Measurements from ENCODE around the gene SLC9A6.

SLC9A6 gene

DNA sequence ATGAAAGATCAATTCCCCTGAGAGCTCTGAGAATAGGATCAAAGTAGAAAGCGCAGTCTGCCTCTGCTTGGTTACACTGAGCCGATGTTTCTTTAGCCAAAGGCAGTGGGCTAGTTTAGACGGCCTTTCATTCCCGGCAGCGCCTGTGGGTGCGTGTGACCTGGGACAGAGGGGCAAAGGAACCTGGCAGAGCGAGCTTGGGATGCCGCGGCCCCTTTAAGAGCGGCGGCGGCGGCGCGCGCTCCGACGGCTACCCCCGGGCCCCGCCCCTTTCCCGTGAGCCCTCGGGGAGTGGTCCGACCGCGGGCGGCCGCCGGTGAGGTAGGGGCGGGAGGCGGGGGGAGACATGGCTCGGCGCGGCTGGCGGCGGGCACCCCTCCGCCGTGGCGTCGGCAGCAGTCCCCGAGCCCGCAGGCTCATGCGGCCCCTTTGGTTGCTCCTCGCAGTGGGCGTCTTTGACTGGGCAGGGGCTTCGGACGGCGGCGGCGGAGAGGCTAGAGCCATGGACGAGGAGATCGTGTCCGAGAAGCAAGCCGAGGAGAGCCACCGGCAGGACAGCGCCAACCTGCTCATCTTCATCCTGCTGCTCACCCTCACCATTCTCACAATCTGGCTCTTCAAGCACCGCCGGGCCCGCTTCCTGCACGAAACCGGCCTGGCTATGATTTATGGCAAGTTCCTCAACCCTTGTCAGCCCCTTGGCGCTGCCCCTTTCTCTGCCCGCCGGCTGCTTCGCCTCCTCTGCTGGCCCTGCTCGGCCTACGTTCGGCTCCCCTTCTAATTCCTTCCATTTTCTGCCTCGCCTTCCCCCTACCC, at the start of gene SLC9A6:
SLC9A6 (plus strand) TSS at position 279 of the 816 bp plus-strand sequence; CDS start at position 503, 224 bp downstream.
- peak; percentile 47 for DNase-seq

DNA sequence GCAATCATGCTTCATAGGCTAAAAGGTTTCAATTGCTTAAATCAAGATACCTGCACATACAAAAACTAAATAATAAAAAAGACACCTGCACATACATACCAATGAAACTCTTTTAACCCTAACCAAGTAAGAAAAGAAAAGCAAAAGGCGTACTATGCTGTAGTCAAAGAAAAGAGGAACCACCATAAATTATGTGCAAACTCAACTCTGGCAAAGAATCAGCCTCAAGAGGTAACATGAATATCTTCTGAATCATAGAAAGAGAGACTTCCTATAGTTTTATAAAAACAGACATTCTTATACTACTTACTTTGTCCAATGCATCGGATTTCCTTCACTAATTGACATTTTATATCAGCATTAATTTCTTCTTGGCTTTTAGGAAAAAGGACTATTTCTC, 40.7 kb upstream of the SLC9A6 start:
- DNase-seq = peak; percentile 1

DNA sequence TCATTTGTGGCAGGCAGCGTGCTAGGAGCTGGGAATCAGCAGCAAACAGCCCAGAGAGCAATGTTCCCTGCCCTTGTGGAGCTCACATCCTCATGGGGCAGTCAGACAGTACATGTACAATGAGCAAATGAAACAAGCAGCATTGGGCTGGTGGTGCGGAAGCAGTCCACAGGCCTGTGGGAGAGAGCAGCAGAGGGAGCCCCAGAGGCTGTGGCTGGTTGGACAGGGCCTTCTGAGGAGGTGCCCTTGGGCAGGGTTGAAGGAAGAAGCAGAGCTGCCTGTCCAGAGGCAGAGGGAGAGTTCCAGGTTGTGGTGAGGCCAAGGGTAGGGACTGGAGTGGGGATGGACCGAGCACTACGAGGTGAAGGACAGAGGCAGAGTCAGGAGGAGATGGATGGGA, 33.9 kb upstream of the SLC9A6 start:
- no peak for DNase-seq

DNA sequence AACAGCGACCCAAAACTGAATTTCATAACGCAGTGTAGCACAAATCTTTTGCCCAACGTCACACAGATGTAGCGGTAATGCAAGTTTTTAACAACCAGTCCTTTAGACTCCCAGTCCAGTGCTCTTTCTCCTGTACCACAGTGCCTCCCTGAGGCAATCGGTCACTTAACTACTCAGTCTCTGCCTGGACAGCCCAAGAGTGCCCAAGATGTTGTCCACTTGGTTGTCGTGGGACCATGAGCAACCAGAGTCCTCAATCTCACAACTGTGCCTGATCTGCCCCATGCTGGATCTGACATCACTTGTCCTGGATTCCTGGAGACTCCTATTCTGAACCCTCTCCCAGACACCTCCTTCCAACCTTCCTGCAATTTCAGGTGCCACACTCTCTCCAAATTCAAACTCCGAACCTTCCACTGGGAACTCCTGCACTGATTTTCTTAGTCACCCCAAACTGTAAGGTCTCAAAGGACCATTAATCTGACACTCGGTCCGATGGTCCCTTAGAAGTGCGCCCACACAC, 12.1 kb upstream of the SLC9A6 start:
- peak; percentile 27 for DNase-seq

DNA sequence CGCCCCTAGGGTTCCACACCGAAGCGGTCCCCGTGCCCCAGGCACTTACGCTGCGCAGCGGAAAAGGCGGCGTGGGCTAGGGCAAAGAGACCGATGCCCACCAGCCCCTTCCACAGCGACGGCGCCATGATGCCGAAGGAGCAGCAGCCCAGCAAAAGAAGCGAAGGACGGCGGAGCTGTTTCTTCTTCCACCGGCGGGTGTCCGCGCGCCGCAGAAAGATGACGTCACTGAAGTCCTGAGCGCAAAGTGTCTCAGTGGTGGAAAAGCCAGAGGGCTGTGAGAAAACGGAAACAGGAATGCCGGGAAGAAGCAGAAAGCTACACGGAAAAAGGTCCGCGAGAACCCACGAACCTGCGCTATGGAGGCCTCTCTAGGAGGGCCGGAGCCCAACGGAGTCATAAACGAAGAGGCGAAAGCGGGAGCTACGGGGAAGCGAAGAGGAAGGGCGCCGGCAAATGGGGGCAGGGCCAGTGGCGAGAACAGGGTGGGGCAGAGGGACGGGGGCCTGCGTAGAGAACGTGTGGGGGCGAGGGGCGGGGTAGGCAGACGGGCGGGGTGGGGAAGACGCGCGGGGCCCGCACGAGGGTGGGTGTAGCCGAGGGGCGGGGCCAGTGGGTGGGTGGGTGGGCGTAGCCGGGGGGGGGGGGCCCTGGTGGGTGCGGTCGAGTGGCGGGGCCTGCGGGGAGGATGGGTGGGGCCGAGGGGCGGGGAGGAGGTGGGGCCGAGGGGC, 11.5 kb upstream of the SLC9A6 start, which contains the start of gene MMGT1:
MMGT1 (minus strand) TSS at position 441 of the 731 bp plus-strand sequence; CDS start at position 128, 313 bp downstream.
- peak; percentile 82 for DNase-seq

DNA sequence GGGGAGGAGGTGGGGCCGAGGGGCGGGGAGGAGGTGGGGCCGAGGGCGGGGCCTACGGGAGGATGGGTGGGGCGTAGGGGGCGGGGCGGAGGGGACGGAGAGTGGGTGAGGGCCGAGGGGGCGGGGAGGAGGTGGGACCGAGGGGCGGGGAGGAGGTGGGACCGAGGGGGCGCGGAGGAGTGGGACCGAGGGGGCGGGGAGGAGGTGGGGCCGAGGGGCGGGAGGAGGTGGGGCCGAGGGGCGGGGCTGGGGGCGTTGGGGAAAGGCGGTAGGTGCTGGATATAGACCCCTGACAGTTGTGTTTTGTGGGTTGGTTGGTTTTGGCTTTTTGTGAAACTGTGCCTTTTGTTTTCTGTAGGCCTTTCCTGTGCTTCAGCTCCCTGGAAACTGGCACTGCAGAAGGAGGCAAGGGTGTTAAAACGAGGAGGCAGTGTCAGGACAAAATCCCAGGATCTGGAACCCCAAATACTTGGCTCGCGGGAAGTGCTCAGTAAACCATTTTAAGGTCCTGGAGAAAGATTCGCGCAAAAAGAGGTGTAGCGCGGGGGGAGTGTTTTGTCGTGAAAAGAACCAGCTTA, 10.9 kb upstream of the SLC9A6 start:
- peak; percentile 38 for DNase-seq

DNA sequence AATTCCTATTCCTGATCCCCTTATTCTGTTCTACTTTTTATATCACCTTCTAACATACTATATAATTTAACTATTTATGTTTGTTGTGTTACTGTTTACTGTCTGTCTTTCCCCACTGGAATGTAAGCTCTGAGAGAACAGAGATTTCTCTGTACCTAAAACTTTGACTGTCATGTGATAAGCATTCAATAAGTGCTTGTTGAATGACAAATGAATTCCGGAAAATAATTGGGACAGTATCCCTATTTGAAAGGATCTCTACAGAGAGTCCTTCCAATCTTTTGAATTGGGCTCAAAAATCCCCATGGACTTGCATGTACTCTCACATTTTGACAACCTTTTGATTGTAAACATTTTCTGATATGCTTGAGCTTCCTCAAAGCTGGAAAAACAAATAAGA, 9.8 kb upstream of the SLC9A6 start:
- no peak for DNase-seq

DNA sequence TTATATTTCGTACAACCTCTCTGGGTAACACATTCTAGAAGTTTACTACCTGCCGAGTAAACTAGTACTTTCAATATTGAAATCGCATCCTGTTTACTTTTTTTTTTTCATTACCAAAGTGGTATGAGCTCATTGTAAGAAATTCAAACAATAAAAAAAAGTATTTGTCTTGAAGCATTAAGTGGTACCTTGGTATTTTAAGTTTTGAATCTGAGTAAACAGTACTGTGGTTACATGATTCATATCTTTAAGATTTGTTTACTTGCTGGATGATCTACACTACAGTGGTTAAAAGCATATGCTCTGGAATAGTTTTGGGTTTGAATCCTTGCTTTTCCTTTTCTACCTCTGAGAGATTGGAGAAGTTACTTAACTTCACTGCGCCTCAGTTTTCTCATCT, 7.6 kb upstream of the SLC9A6 start:
- no peak for DNase-seq

DNA sequence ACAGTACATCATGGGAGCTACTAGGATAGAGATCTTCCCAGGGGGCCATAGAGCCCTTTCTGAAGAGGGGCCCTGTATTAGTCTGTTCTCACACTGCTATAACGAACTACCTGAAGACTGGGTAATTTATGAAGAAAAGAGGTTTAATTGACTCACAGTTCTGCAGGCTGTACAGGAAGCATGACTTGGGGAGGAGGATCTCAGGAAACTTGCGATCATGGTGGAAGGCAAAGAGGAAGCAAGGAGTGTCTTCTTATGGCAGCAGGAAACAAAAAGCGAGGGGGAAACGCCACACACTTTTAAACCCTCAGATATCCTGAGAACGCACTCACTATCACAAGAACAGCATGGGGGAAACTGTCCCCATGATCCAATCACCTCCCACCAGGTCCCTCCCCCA, 4.2 kb upstream of the SLC9A6 start:
- DNase-seq = peak; percentile 7

DNA sequence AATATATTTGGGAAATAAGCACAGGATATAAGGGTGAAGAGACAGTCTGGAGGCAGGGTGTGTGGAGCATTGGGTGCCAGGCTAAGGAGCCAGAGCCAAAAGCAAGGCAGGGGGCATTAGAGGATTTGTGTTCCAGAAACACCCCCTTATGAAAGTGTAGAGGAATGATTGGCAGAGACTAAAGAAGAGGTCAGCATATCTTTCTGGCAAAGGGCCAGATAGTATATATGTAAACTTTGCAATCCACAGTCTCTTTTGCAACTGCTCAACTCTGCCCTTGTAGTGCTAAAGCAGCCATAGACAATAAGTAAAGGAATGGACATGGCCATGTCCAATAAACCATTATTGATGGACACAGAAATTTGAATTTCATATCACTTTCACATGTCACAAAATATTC, 3.6 kb upstream of the SLC9A6 start:
- peak; percentile 27 for DNase-seq

DNA sequence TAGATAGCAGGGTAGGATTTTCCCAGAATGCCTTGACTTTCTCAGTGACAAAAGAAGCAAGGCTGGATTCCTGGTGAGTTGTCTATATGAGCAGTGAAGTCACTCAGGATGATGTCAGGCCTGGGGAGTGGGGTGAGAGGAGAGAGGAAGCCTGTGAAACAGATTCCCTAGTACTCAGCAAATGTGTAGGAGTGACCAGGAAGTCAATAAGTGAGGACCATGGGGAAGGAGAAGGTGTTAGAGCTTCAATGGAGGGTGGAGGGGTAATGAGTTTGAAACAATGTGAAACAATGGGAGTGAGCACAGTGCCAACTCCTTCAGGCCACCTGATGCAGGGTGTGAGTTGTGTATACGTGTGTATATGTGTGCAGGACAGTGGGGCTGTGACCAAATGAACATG, 2.4 kb upstream of the SLC9A6 start:
- DNase-seq = peak; percentile 77

DNA sequence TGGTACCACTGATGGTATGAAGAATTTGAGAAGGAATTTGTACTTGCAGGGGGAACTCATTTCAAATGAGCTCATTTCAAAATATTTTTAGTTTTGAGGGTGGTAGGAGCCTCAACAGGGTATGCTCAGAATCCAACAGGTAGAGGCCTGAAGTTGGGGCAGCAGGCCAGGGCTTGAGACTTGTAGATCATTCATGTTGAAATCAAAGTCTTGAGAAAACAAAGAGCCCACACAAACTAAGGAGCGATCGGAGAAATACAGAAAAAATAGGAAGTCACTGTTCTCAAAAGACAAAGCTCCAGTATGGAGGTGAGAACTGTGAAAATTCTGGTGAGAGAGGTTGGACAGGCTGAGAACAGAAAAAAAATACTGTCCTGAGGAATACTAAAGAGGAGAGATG, 979 bp upstream of the SLC9A6 start:
- peak; percentile 37 for DNase-seq

DNA sequence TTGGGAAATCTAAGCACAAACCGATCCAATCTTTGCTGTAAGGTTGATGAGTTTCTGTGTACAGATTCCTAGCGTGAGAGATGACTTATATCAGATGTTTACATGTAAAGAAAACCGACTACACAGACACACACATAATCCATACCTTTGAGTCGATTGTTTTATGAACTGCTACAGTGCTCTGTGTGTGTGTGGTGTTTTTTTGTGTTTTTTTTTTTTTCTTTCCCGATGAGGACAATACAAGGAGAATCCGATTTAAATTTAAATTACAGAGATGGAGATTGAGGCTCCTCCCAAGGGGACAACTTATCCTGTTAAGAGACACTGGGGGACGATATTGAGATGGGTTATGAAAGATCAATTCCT, 461 bp upstream of the SLC9A6 start:
- DNase-seq = no peak

DNA sequence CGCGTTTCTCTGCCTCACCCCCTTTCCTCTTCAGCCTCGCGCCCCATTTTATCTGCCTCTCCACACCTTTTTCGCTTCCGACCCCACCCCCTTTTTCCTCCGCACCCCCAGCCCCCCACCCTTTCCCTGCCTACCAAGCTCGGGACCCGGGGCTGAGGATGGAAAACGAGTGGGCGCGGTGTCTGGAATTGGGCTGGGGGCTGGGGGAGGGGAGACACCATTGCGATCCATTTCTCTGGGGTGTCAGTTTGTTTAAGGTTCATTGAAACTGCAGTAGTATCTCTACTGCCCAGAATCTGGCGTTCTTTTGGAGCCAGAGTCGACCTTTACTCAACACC, 707 bp downstream of the SLC9A6 start:
- no peak for DNase-seq

DNA sequence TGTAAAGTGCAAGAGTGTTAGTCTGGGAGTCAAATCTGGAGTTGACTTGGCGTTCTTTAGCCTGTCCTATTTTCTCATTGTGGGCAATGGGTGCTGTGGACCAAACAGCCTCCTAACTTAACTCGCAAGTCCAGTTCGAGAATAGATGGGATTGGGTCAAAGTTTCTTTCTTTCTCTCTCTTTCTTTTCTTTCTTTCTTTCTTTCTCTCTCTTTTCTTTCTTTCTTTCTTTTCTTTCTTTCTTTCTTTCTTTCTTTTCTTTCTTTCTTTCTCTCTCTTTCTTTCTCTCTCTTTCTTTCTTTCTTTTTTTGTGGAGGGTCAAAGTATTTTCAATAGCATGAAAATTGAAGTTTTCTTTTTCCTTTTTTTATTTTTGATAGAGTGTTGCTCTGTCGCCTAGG, 3.0 kb downstream of the SLC9A6 start:
- DNase-seq = no peak

DNA sequence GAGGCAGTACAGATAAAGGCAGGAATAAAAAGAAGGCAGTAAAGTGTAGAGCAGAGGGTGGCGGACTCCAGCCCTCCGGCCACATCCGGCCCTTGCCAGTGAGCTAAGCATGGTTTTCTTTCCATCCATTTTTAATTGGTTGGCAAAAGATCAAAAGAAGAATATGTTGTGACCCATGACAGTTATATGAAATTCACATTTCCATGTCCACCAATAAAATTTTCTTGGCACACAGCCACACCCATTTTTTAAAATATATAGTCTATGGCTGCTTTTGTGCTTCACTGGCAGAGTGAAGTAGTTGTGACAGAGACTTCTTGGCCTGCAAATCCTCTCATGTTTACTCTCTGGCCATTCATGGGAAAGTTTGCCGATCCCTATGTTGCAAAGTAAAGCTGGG, 29.8 kb downstream of the SLC9A6 start:
- DNase-seq = no peak

DNA sequence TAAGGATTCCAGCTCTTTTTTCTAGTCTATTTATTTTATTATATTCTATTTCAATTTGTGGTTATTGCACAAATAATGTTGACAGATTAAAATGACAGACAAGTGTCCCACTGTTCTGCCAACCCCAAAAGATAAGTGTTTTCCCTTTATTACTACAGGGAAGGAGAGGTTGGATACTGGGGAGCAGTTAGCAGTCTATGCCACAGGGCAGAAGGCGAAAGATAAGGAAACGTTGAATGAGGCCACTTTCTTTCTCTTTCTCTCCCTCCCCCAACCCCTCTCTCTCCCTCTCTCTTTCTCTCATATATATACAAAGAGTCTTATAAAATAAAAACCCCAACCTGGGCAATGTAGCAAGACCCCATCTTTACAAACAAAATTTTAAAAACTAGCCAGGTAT, 31.6 kb downstream of the SLC9A6 start:
- no peak for DNase-seq

DNA sequence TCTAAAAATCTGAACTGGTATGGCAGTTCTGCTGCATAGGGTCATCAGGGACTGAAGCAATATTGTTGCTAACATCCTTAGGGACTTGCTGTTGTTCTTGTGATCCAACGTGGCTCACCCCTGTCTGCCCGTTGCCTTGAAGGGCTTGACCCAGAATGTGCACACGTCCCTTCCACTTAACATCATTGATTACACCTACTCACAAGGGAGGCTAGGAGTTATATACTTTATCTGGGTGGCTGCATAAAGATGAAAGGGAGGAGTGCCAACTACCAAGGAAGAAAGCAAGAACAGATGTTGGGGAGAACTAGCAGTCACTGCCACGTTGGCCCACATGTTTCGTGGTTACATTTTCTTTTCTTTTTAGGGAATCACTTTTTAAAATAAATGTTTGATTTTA, 34.0 kb downstream of the SLC9A6 start:
- DNase-seq = no peak

DNA sequence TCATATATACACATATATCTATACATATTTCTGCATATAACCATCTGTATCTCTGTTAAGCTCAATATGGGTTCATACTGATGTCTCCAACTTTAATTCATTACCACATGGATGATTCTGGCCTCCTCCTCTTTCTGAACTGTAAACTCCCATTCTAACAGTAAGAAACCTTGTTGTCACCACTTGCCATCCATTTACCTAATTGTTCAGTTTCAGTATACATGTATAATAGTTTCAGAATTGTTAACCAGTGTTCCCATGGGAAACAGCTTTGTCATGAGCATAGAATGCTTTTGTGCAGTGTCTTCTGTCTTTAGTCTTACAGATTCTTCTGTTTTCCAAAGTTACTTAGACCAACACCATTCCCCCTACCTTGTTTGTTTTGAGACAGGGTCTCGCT, 35.9 kb downstream of the SLC9A6 start:
- DNase-seq = no peak

DNA sequence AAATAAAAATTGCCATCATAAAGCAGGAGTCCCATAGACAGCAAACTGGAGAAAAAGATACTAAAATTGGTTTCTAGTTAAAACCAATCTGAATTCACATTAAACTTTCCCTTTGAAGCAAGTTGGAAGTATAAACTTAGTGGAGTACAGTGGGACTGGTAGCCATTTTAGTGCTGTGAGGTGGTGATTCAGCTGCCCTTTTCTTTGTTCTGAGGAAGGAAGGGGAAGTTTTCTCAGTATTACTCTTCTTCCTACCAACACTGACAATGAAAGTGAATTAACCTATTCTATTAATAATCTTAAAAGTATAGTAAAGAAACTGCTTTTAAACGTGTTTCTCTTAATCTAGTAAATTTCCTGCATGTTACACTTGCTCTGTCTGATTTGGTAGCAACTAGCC, 36.7 kb downstream of the SLC9A6 start:
- DNase-seq = no peak

DNA sequence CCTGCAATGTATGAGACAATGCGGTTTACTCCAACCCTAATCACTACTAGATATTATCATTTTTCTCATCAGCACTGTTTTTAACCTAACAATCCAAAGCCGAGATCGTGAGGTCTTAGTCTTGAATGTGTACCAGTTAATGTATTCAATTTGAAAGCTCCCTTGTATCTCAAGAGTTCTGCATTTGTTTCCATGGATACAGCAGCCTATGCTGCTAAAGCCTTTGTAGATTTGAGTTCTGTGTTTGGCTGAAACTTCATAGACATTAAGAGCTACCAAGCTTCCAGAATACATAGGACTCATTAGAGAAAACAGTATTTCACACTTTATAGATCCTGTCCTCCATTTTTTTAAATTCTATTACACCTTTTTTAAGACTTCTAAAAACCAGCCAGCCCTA, 39.9 kb downstream of the SLC9A6 start:
- DNase-seq = no peak

DNA sequence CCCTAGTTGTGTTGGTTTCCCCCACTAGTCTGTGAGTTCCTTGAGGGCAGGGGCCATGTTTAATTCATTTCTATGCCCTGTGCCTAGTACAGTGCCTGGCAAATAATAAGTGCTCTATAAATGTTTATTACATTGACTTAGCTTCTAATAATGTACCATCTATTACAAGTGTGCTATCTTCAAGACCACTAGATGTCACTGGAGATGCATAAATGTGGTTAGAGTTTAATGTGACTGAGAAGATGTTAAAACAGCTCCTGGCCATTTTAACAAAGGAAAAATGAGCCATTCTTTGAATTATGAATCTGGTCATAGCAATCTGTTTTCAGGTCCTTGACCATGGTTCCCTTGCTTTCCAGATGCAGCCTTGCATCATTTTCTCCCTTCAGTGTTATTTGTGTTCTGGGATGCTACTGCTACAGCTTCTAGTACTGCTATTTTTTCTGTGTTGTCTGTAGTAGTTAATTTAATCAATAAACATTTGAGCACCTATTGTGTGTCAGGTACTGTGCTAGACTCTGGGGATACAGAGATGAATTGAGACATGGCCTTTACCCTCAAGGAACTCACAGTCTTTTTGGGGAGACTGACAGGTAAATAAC, 43.2 kb downstream of the SLC9A6 start:
- DNase-seq = peak; percentile 43

DNA sequence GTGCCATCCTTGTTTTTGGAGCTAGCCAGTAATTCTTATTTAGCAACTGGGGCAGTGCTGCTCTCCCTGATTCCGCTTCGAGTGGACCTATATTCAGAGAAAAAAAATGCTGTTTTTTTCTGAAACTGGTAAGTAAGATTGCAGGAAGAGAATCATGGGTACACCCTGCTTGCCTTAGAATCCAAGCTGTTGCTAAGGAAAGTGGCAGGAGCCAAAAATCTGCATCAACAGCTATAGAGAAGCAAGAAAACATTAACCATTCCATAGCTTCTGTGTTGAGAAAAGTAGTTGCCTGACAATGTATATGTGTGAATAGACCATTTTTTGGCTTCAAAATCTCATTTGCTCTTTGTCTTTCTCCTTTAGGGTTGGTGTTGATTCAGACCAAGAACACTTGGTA, 44.5 kb downstream of the SLC9A6 start:
- no peak for DNase-seq

All from inflammatory macrophage treated with lipopolysaccharide for 4 hours (primary cell).